A549 treated with ZK216348 at 1 μM for 4 hours (cell line): Measurements from ENCODE around the gene COA5. TPM values are rescaled to one million over a fixed set of nuclear protein-coding genes. Genes with fewer than 3 reads are reported as not detected.

ENCODE experiments used
- total RNA-seq: library from RNA; stranded (reverse); fragments of 200-300 nt; extraction: Qiagen RNA extraction; gene quantifications from 5 replicates; pipeline ENCODE4 v1.2.3, GENCODE V29; 2022; ENCODE audit warnings: low read depth

Gene COA5
- 17.5 to 23.2 TPM (median 22.9 TPM) in 5 replicates for total RNA-seq

DNA sequence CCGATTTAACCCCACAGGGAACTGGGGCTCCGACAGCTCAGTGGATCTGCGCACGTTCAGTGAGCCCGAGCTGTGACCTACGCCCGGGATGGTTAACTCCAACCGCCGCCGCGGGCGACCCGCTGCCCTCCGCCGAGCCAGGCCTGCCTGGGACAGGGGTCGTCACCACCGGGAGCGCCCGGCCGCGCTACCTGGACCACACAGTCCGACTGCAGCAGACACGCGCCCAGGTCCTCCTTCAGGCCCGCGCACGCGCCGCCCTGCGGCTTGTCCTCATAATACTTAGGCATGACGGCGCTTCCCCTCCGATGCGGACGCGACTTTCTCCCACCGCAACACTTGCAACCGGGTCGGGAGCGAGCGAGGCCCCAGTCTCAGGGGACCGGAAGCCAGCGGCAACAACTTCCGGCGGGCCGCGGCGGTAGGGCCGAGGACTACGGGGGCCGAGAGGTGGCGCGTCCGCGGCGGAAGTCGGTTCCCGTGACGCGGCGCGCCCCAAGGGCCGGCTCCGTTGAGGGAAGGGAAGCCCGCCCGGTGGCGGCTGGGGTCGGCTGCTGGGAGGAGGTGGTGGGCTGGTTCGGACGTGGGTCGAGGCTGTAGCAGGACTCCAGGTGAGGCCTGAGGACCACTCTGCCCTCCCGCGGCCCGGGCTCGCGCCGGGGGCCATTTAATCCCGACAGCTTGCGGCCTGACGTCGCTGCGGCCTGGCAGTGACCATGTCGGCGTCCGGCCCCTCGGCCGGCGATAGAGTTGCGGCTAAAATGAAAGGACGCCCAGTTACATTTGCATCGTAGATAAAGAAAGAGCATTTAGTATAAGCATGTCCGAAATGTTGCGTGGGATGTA lies at the start of gene COA5, which contains the start of gene UNC50:
Gene COA5, minus strand, starts transcription at position 397 of the 846 bp plus-strand sequence. Its CDS starts 107 bp downstream, at position 290.
Gene UNC50, plus strand, starts transcription at position 474 of the 846 bp plus-strand sequence. CDS start 1,171 bp downstream, outside the sequence.

Other genes with a start within 250 kb of the COA5 start
- 5.8 to 11.4 TPM (median 9.1 TPM) in 5 replicates for gene INPP4A, start 163.7 kb downstream of the COA5 start, total RNA-seq
- 38.4 to 46.5 TPM (median 43.5 TPM) in 5 replicates for gene UNC50, start 77 bp upstream of the COA5 start, total RNA-seq
- 1.3 to 2.3 TPM (median 2.0 TPM) in 5 replicates for gene MGAT4A, start 122.6 kb upstream of the COA5 start, total RNA-seq